ENCODE data around the gene LGALS3BP.

- TF ChIP-seq POLR2A (IDR thresholded peaks at IDR 0.05; ENCODE audit: low read depth, low read length) (no peak), POLR2AphosphoS5 (IDR thresholded peaks at IDR 0.05; ENCODE audit: low read depth, low read length) (no peak), SPI1 (IDR thresholded peaks at IDR 0.05; ENCODE audit: low read depth, low read length) (no peak), PAX5 (IDR thresholded peaks at IDR 0.05; ENCODE audit: insufficient read depth, low read length, severe bottlenecking) (no peak), TAF1 (IDR thresholded peaks at IDR 0.05; ENCODE audit: low read depth, low read length) (no peak)
Observed at GRCh38 chr17:78922816-78923498, 56.8 kb downstream of the LGALS3BP start.

Data from GM12891 (cell line).